NCI-H1930 (cell line): Measurements from ENCODE around the gene DNLZ.

Source experiments
- DNase-seq, 2 experiments: peaks; one replicate each; lab custom pipeline; 2025; lab: John Stamatoyannopoulos, UW

Gene DNLZ

DNA sequence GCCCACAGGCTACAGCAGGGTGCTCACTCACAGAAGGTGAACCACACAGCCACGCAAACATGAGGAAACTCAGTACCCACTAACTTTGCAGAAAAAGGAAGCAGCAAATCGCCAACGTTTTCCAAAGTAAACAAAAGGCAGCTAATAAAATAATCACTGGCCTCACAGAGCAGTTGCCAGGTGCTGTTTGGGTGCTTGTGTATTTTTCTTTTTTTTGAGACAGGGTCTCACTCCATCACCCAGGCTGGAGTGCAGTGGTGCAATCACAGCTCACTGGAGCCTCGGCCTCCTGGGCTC, 32.6 kb upstream of the DNLZ start:
- no peak for DNase-seq

DNA sequence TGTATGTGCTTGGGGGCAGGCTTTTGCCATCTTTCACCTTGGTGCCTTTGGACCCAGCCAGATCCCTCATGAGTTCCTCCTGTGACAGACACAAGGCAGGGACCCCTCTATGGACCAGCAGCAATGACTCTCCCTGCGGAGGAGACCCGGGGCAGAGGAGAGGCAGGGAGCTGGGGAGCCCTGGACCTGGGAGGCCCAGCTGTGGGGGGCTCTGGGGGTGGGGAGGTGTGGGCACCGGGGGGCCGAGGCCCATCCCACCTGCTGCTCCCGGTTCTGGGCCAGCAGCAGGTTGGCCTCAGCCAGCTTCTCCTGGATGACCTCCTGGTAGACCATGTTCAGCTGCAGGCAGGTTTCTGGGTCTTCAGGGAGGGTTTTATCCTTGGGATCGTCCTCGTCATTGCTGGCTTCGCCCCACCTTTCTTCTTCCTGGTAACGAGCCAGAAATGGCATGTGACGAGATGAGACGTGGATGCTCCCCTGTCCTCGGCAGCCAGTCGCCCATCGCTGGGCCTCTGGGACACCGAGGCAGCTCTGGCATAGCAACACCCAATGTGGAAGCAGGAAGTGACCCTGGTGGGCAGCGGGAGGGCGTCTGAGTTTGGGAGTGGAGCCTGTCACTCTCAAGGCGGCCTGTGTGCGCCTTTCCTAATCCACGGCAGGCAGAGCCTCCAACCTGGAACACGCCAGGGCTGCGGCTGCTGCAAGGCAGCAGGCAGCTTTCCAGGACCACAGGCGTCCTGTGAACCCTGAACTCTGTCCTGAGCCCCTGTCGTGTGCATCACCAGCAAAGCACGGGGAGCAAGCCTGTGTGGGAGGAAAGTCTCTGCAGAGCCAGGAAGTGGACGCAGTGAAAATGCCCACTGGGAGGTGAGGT, 32.0 kb upstream of the DNLZ start:
- DNase-seq = no peak

DNA sequence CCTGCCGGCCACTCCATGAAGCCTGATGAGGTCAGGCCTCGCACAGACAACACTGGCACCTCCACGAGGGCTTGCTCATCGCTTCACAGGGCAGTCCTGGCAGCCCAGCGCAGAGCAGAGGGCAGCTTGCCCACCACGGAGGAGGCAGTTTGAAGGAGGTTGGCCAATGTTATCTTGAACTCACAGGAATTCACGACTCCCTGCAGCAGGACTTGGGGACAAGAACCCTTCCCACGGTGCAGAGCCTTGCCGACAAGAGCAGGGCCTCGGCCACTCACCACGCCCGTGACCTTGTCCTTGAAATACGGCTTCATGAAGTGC, 31.4 kb upstream of the DNLZ start:
- no peak for DNase-seq

DNA sequence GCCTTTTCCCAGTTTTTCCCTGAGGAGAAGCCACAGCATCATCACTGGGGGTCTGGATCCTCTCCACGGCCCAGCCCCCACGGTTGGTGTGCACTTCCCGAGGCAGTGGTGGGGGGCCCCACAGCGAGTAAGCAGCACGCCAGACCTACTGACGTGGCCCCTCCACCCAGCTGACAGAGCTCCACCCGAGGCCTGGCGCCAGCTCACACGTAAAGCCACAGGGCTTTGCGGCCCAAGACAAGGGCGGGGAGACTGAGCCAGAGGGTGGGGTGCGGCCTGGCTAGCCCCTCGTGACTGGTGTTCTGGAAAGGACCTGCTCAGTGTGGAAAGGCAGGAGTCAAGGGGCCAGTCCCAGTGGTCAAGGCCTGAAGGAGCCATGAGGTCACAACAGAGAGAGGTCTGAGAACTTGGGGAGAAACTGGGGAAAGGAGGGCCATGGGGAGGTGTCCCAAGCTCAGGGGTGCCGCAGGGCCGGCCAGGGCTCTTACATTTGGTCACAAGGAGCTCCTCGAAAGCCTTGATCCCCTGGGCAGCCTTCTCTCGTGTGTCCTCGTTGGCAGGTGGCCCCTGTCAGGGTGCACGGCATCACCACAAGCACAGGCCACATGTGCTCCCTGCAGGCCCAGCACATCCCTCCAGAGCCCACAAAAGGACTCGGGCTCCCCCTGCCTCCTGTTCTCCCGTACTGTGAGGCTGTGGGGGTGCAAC, 30.9 kb upstream of the DNLZ start:
- no peak for DNase-seq

DNA sequence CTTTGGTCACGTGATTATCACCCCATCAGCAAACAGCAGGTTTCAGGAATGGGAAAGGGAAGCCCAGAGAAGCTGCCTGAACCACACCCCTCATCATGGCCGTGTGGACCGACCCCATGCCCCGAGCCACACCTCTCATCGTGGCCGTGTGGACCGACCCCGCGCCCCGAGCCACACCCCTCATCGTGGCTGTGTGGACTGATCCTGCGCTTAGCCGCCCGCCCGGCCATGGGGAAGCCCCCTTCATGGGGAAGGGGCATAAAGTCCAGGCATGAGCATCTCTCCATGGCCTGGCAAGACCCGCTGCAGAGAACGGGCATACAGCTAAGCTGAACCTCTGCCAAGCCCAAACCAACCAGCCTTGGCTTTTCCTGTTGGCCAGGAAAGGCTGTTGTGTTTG, 30.0 kb upstream of the DNLZ start:
- no peak for DNase-seq

DNA sequence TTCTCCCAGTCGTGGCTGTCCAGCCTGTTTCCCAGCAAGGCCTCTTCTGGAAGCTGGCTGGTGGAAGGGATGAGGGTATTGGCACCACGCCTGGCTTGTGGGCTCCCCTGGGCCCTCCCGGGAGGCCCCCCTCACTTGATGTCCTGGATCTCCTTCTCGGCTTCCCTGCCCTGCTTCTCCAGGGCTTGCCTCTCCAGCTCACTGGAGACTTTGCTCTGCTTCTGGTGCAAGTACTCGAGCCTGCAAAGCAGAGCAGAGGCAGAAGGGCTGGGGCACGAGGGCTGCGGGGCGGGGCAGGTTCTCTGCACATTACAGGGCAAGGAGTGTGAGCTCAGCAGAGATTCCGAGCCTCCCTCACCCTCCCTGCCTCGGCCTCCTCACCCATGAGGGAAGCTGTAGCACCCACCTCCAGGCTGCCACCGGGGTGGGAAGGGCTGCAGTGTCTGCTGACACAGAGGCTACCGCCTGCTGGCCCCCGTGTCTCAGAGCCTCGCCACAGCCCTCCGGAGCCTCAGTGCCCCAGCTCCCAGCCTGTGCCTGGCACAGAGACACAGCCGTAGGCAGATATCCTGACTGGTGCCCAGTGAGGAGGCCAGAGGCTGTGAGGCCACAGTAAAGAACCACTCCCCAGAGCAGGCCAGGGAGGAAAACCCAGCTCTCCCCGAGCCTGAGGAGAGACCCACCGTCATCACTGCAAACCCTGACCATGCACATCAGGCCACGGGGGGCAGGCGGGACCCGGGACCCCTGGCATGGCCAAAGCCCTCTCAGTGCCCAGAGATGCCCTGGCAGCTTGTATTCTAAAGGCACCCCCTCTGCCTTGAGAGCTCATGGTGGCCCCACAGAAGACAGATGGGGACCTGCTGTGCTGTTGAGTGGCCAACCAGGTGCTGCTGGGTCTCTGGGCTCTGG, 29.2 kb upstream of the DNLZ start:
- DNase-seq = no peak

DNA sequence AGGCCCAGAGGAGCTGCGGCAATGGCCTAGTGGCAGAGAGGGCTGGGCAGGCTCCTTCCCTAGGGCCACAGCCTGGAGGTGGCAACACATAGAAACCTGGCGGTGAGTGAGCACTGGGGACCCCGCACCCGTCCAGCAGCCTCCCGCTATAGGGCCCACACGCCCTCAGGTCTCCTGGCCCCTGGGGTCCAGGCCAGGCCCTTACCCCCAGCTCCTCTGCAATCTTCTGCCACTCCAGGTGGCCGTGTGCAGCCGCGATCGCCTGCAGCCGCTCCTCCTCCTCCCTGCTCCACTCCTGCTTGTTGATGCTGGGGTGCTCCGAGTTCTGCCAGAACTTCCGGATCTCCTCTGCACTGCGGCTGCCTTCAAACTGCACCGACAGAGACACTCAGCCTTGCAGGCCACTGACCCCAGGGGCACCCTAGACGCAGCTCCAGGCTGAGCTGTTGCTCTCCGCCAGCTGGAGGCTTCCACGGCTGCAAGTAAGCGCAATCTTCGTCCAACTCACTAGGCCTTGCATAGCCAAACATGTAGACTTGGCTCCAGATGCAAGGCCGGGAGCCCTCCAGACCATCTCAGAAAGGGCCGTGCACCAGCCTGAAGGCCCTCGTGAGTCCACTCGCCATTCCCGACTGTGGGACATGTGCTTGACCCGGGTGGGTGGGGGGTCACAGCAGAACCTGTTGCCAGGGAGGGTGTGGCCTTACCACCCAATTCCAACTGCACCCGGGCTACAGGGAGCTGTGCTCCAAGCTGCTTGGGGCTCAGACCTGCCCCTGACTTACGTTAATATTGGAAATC, 28.4 kb upstream of the DNLZ start:
- DNase-seq = no peak

DNA sequence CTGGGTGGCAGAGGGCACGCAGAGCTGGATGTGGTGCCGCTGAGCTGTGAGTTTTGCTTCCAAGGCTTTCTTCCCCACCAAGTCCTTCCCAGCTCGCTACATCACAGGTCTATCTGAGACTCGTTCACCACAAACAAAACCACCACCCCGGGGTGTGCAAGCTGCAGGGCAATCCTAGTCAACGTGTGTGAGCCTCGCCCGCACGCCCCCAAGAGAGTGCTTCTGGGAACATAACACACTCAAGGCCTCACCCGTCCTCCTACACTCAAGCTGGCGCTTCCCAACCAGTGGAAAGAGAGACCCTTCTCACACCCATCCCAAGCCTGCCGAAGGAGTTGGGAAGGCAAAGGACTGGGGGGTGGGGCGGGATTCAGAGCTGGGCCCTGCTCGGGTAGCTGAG, 25.9 kb upstream of the DNLZ start:
- no peak for DNase-seq

DNA sequence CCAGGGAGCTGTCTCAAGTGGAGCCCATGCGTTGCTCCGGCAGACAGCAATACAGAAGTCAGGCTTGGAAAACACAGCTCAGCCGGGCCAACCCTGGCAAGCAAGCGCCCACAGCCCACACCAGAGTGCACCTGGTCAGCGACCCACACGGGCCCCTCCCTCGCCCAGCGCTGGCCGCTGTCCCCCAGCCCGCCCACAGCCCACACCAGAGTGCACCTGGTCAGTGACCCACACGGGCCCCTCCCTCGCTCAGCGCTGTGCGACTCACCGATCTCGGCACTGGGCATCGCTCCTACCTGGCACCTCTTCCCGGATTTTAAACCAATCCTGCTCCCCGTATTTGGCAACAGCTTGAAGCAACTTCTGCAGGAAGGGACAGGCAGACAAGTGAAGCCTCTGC, 23.7 kb upstream of the DNLZ start:
- no peak for DNase-seq

DNA sequence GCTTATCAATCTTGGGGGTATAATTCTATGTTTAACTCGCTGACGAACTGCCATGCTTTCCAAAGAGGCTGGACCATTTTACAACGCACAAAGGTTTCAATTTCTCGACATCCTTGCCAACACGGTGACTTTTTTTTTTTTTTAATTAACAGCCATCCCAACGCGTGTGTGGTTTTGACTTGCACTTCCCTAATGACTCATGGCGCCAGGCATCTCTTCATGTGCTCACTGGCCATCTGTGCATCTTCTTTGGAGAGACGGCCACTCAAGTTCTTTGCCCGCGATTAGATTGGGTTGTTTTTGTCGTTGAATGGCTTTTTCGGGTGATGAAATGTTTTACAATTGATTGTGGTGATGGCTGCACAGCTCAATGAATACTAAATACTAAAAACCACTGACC, 22.5 kb upstream of the DNLZ start:
- no peak for DNase-seq

DNA sequence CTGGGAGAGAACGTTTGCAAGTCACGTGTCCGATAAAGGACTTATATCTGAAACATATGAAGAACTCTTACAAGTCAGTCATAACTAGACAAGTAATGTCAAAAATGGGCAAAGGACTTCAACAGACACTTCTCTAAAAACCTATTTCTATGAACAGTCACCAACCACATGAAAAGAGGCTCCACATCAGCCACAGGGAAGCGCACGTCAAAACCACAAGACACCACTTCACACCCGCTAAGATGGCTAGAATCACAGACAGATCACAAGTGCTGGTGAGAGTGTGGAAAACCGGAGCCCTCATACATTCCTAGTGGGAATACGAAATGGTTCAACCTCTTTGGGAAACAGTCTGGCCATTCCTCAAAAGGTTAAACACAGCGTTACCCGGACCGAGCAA, 21.5 kb upstream of the DNLZ start:
- DNase-seq = no peak

DNA sequence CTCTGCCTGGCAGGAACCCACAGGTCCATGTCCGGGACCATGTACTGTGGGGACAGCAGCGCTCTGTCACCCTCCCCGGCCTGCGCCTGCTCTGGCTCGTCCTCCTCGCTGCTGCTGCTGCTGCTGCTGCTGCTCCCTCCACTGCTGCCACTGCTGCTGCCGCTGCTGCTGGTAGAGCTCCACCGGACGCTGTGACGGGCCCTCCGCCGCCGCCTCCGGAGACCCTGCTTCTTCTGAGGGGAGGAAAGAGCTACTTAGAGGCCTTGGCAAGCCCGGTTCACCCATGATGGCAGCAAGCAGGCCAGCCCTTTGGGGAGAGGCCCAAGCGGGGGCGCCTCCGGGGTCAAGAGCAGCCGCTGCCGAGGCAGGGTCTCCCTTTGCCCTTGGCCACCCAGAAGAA, 19.9 kb upstream of the DNLZ start:
- no peak for DNase-seq

DNA sequence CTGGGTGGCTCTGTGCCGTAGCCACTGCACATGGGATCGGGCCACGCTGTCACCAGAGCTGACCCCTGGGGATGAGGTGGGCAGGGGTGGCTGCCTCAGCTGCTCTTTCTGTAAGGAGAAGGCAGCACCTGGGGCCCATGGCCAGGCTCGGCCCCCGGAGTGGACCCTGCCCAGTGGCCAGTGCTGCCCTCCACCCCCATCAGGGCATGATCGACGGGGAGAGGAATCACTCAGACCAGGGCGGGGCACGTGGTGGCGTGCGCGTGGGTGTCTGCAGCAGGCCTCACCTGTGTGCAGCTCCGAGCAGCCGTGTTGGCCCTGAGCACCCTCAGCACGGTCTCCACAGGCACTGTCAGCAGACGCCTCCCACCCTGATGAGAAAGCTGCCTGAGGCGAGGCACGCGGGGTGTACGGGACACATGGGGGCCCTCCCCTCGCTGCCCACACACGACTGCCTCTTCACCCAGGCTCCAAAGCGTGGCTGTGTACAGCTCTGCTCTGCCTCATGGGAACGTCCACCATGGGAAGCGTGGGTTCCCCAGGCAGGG, 18.5 kb upstream of the DNLZ start:
- DNase-seq = no peak

DNA sequence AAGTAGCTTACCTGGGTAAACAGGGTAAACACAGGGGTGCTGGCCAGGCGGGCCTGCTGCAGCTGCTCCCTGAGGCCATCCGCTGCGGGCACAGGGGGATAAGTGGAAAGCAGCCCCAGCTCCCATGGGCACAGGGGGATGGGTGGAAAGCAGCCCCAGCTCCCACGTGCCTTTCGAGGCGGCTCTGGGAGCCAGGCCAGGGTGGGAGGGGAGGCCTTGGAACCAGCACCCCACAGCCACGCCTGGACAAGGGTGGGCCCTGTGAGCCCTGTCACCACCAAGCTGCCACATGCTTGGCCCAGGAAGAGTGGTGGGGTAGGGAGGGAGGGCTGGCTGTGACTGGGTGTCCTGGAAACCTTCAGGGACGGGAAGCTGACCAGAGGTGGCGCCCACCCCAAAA, 17.8 kb upstream of the DNLZ start:
- DNase-seq = no peak

DNA sequence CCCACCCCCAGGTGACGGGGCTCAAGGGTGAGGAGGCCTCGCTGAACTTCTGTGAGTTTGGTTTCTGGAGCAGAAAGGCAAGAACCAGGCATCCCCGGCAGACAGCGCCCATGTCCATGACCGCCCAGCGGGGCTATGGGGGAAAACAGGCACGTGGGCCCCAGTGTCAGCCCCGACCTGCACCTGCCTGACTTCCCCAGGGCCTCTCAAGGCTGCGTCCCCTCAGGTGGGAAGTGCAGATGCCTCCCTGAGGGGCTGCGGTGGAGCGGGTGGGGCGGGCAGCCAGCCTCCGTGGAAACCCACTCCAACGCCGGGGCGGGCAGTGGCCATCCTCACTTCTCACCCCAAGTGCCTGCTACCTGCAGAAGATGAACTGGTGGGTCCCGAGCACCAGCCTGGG, 16.8 kb upstream of the DNLZ start:
- no peak for DNase-seq

DNA sequence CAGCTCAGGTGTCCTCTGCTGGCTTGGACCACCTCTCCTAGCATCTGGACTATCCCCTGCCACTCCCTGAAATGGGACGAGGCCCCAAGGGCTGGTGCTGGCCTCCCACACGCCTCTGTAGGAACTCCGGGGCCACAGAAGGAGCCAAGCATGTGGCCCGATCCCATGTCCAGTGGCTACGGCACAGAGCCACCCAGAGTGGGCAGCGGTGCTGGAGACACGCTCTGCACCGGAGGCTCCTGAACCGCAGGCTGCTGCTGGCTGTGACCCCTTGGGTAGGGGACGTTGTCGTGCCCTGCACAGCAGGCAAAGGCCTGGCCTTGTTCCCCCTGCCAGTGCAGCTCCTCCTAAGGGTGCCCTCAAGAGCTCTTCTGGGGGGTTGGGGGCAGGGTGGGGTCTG, 16.3 kb upstream of the DNLZ start:
- no peak for DNase-seq

DNA sequence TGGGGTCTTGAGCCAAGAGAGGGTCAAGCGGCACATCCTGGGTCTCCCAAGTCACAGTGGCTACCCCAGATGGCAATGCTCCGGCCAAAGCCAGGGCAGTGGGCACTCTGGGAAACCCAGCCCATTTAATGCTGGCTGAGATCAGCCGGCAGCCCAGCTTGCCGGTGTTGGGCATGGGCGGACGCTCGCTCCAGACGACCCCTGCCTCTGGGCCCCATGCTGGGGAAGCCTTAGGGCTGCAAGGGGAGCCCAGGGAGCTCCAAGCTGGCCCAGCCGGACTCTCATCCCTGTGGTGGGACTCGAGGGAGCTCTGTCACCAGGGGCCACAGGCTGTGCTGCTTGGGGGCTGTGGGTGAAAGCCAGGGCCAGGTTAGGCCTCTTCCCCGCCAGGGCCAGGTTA, 15.9 kb upstream of the DNLZ start:
- no peak for DNase-seq

DNA sequence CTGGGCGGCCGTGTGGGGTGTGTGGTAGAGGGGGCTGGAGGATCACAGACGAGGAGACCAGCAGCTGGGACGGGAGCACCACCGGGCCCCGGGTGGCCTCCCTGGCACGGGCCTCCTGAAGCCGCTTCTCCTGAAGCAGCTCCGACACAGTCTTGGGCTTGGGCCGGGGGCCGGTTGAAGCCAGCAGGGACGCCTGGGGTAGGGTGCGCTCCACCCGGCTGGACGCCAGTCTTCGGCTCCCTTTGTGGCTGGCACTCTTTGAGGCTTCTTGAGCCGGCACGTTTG, 15.4 kb upstream of the DNLZ start:
- no peak for DNase-seq

DNA sequence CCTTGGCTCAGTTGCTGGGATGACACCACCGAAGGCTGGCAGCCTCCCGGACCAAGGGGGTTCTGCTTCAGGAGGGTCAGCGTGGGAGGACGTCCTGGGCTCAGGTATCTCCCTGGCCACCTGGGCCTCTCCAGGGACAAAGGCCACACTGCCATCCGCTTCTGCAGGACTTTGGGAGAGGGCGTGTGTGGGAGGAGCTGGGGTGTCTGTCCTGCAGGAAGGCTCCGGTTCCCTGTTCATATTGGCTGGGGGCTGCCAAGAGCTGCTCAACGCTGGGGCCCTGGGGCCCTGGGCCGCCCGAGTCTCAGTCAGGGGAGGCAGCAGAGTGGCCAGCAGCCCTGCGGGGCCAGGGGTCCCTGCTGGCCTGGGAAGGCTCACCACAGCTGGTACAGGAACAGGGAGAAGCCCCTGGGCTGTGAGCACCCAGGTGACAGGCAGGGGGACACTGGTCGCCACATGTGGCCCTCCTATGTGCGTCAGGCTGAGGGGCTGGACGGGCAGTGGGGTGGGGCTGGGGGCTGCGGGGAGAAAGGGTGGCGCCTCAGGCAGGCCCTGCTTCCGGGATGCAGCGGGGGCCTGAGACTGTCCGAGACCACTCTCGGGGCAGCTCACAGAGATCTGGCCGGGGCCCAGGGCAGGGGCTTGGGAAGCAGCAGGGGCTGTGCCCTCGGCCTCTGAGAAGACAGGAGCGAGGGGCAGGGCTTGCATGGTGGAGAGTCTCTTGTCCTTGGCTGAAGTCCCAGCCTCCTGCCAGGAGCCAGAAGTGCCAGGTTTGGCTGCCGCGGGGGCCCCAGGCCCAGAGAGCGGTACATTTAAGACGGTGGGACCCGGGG, 14.8 kb upstream of the DNLZ start:
- DNase-seq = no peak

DNA sequence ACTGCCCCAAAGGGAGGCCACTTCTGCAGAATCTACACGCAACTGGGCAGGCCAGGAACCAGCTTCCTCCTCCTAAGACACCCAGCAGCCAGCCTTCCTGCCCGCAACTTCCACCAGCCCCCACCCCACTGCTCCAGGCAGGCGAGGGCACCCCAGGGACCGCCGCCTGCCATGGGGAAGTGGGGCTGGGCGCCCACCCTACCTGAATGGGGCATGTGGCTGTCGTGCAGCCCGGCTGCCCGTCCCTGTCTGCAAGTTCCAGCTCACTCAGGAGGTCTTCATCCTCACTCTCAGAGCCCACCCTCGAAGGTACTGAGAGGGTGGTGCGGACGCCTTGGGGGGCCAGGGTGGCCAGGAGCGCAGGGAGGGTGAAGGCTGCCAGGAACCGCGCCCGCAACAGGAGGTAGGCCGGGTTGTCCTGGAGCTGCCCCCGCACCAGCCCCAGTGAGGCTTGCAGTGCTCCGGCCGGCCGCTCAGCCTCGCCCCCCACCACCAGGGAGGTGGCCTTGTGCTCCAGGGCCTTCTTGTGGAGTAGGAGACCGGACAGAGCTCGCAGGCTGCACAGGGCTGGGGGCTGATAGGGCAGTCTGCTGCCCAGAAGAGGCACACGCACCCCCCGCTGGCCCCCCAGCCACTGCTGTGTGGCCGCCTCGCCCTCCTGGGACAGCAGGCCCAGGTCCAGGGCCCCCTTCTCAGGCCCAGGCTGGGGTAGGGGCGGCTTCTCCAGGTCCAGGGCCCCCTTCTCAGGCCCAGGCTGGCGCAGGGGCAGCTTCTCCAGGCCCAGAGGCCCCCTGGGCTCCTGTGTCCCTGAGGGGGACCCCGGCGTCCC, 14.0 kb upstream of the DNLZ start:
- no peak for DNase-seq
